Thyroid gland (tissue), 4 donors: ENCODE measurements around the gene NECTIN1. TPM values are rescaled to one million over a fixed set of nuclear protein-coding genes. Genes with fewer than 3 reads are reported as not detected.

Experiments used
- DNase-seq, 2 donors: peaks; one replicate each; pipeline ENCODE4 v3.0.0-alpha.2; 2019
- H3K27ac ChIP-seq, 3 donors: fragments of 200-600 bp; sonication (generic); 1 replicate in 2 of 3; 2 replicates in 1 of 3; pipeline ENCODE4 v1.5.1; 2016 to 2019; ENCODE audit warnings: mild to moderate bottlenecking in 1 of 3, moderate library complexity in 1 of 3
- H3K27me3 ChIP-seq: fragments of 200-600 bp; sonication (generic); one replicate; pipeline ENCODE4 v1.5.1; 2019
- H3K36me3 ChIP-seq, 2 donors: fragments of 200-600 bp; sonication (generic); one replicate each; pipeline ENCODE4 v1.5.1; 2016 to 2019
- H3K4me1 ChIP-seq, 2 donors: fragments of 200-600 bp; sonication (generic); one replicate each; pipeline ENCODE4 v1.5.1; 2017 to 2019
- H3K4me3 ChIP-seq, 3 donors: fragments of 200-600 bp; sonication (generic); replicated peaks in 1 of 3; 1 replicate in 2 of 3; 2 replicates in 1 of 3; pipeline ENCODE4 v1.5.1; 2016; ENCODE audit warnings: mild to moderate bottlenecking in 1 of 3
- H3K9me3 ChIP-seq: fragments of 200-600 bp; sonication (generic); one replicate; pipeline ENCODE4 v1.5.1; 2017
- POLR2A ChIP-seq, 2 donors: fragments of 450-650 bp; IDR thresholded peaks; one replicate each; pipeline ENCODE4 v1.6.1; 2017; ENCODE audit warnings: antibody characterized with exemption in 2 of 2, mild to moderate bottlenecking in 2 of 2, moderate library complexity in 1 of 2
- WGBS, 2 donors: methylation state at CpG; one replicate each; pipeline ENCODE4 v1.1.5; 2017; 5-methylcytosine and 5-hydroxymethylcytosine counted together
- intact Hi-C: fragments of 100-400 bp; cut with DNase I; formaldehyde crosslinking; loops from one replicate; pipeline ENCODE4 v1.15.1; 2023
- total RNA-seq, 4 donors: library from RNA; depleted of rRNA; stranded (reverse); fragments of >200 nt; gene quantifications; one replicate each; pipeline ENCODE4 v1.2.3, GENCODE V29; 2016
- TF ChIP-seq, protein P1 (sequence below), 6 experiments: fragments of 200-600 bp in 3 of 6; fragments of 450-650 bp in 3 of 6; sonication (generic) in 3 of 6; IDR thresholded peaks; one replicate each; pipeline ENCODE4 v1.5.1; 2016 to 2019; ENCODE audit warnings: antibody characterized with exemption in 6 of 6, mild to moderate bottlenecking in 2 of 6, inconsistent platforms in 1 of 6, moderate library complexity in 1 of 6

The NECTIN1 gene
- total RNA-seq, 4 donors from 2014 or later: 0.94 to 5.3 (median 2.3) TPM

GRCh38 chr11:119673052-119673758 lies 55.8 kb downstream of the NECTIN1 start:
- TF ChIP-seq, protein P1, sequence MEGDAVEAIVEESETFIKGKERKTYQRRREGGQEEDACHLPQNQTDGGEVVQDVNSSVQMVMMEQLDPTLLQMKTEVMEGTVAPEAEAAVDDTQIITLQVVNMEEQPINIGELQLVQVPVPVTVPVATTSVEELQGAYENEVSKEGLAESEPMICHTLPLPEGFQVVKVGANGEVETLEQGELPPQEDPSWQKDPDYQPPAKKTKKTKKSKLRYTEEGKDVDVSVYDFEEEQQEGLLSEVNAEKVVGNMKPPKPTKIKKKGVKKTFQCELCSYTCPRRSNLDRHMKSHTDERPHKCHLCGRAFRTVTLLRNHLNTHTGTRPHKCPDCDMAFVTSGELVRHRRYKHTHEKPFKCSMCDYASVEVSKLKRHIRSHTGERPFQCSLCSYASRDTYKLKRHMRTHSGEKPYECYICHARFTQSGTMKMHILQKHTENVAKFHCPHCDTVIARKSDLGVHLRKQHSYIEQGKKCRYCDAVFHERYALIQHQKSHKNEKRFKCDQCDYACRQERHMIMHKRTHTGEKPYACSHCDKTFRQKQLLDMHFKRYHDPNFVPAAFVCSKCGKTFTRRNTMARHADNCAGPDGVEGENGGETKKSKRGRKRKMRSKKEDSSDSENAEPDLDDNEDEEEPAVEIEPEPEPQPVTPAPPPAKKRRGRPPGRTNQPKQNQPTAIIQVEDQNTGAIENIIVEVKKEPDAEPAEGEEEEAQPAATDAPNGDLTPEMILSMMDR (IDR thresholded peaks at IDR 0.05): no peak
- DNase-seq: no peak
- 83 to 92% methylated on average over 8 to 11 of the region's 13 CpGs for whole genome bisulfite sequencing, 2 donors
- Histone ChIP-seq H3K4me1 (peaks cover 0 to 6% of the 10 kb centered on the region in 2 donors), H3K36me3 (no peaks in the 10 kb centered on the region), H3K27ac (no peak overlapping the region), H3K9me3 (no peaks in the 10 kb centered on the region), H3K27me3 (no peaks in the 10 kb centered on the region), H3K4me3 (no peak overlapping the region)
- intact Hi-C loops: no loop called here

- TF ChIP-seq, protein P1 (IDR thresholded peaks at IDR 0.05): no peak
- no peak for TF ChIP-seq POLR2A (IDR thresholded peaks at IDR 0.05)
- Histone ChIP-seq H3K27ac (no peak overlapping the region), H3K4me3 (no peak overlapping the region), H3K27me3 (no peaks in the 10 kb centered on the region), H3K4me1 (peaks cover 0 to 6% of the 10 kb centered on the region in 2 donors), H3K9me3 (no peaks in the 10 kb centered on the region), H3K36me3 (no peaks in the 10 kb centered on the region)
- no peak for DNase-seq
- intact Hi-C loops: no loop called here
- 85 to 87% methylated on average over 6 to 7 of the region's 7 CpGs for WGBS, 2 donors
Observed at GRCh38 chr11:119672597-119672996, 56.4 kb downstream of the NECTIN1 start.

GRCh38 chr11:119671561-119672015 lies 57.4 kb downstream of the NECTIN1 start:
- intact Hi-C loops: no loop called here

GRCh38 chr11:119671051-119671450 lies 57.9 kb downstream of the NECTIN1 start:
- WGBS, 2 donors: 29 to 59% methylated on average over 4 to 5 of the region's 5 CpGs
- intact Hi-C loops: no loop called here
- Histone ChIP-seq H3K36me3 (no peaks in the 10 kb centered on the region), H3K27ac (no peak overlapping the region), H3K4me1 (peaks cover 0 to 6% of the 10 kb centered on the region in 2 donors), H3K4me3 (no peak overlapping the region), H3K9me3 (no peaks in the 10 kb centered on the region), H3K27me3 (no peaks in the 10 kb centered on the region)
- DNase-seq: peak; percentile 17 to 20
- TF ChIP-seq, protein P1 (IDR thresholded peaks at IDR 0.05): no peak
- TF ChIP-seq POLR2A (IDR thresholded peaks at IDR 0.05): no peak

More at GRCh38 chr11:119671561-119672015, 57.4 kb downstream of the NECTIN1 start:
- Histone ChIP-seq H3K4me3 (no peak overlapping the region), H3K36me3 (no peaks in the 10 kb centered on the region), H3K4me1 (peaks cover 0 to 6% of the 10 kb centered on the region in 2 donors), H3K27ac (no peak overlapping the region), H3K9me3 (no peaks in the 10 kb centered on the region), H3K27me3 (no peaks in the 10 kb centered on the region)
- TF ChIP-seq POLR2A (IDR thresholded peaks at IDR 0.05): no peak
- TF ChIP-seq, protein P1 (IDR thresholded peaks at IDR 0.05): no peak
- no peak for DNase-seq
- 44 to 69% methylated on average over 3 to 12 of the region's 12 CpGs for WGBS, 2 donors

DNA sequence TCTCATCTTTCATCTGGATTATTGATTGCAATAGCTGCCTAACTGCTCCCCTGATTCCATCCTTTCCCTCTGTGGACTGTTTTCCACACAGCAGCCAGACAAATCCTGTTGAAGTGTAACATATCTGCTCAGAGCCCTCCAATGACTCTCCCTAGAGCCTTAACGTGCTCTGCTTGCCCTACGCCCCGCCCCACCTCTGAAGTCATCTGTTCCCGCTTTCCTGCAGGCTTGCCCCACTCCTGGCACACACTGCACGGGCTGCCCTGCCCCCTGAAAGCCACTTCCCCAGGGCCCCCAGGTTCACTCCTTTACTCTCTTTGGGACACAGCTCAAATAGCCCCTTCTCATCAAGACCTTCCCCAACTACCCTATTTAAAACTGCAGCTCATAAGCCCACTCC lies 59.5 kb downstream of the NECTIN1 start:
- peaks cover 0 to 6% of the 10 kb centered on the region in 2 donors for H3K4me1 ChIP-seq
- no peaks in the 10 kb centered on the region for H3K27me3 ChIP-seq
- no peak for DNase-seq
- 75 to 82% methylated on average over 5 of the region's 5 CpGs for WGBS, 2 donors
- no peak overlapping the region for H3K27ac ChIP-seq
- no peaks in the 10 kb centered on the region for H3K36me3 ChIP-seq
- no peaks in the 10 kb centered on the region for H3K9me3 ChIP-seq
- no peak overlapping the region for H3K4me3 ChIP-seq
- TF ChIP-seq POLR2A (IDR thresholded peaks at IDR 0.05): no peak
- TF ChIP-seq, protein P1 (IDR thresholded peaks at IDR 0.05): no peak
- intact Hi-C loops: loop anchor here (5.0 to 10.0 kb wide), 3 partner anchors 58 to 443 kb away; partner anchors contain the start of gene NECTIN1
